Activated naive CD8-positive, alpha-beta T cell treated with anti-CD3 and anti-CD28 coated beads, Interleukin-2, amount 10 ng/mL, durations not matched to agents 7 days and 5 days (primary cell): ENCODE results near the gene TMEM14A. TPM values are rescaled to one million over a fixed set of nuclear protein-coding genes. Genes with fewer than 3 reads are reported as not detected.
"Not testable (repeated sequence)": the region's sequence is repeated elsewhere in the genome, so short reads cannot be mapped to it uniquely, and the experiment has no call there.

Source experiments
- ATAC-seq: fragments of 150-1000 bp; cut with Tn5 transposase; one replicate; pipeline ENCODE4 v1.10.0; 2021; ENCODE audit warnings: low read depth, moderate library complexity
- POLR2A ChIA-PET: fragments of 350-600 bp; sonication (Branson Sonifier 250); formaldehyde crosslinking; loops from one replicate; lab custom pipeline; 2021; ENCODE audit warnings: antibody characterized with exemption; lab: Charles Lee
- DNase-seq: peaks from one replicate; pipeline ENCODE4 v3.0.0; 2021
- H3K27ac Mint-ChIP-seq: one replicate; pipeline ENCODE4 v1.8.0; 2022; ENCODE audit warnings: mild to moderate bottlenecking, mixed read lengths
- H3K27me3 Mint-ChIP-seq: one replicate; pipeline ENCODE4 v1.8.0; 2022; ENCODE audit warnings: mild to moderate bottlenecking, moderate library complexity, mixed read lengths
- H3K36me3 Mint-ChIP-seq: one replicate; pipeline ENCODE4 v1.8.0; 2021; ENCODE audit warnings: mild to moderate bottlenecking, mixed read lengths
- H3K4me1 Mint-ChIP-seq: one replicate; pipeline ENCODE4 v1.8.0; 2021; ENCODE audit warnings: mixed read lengths
- H3K4me3 Mint-ChIP-seq: one replicate; pipeline ENCODE4 v1.8.0; 2022; ENCODE audit warnings: mild to moderate bottlenecking, moderate library complexity, mixed read lengths
- H3K9me3 Mint-ChIP-seq: one replicate; pipeline ENCODE4 v1.8.0; 2021; ENCODE audit warnings: mixed read lengths
- total RNA-seq, 2 experiments: library from RNA; stranded (reverse); gene quantifications; one replicate each; pipeline ENCODE4 v1.2.3, GENCODE V29; 2021

TMEM14A gene
- total RNA-seq, 2 experiments from 2014 or later = 18.6 to 19.0 TPM

DNA sequence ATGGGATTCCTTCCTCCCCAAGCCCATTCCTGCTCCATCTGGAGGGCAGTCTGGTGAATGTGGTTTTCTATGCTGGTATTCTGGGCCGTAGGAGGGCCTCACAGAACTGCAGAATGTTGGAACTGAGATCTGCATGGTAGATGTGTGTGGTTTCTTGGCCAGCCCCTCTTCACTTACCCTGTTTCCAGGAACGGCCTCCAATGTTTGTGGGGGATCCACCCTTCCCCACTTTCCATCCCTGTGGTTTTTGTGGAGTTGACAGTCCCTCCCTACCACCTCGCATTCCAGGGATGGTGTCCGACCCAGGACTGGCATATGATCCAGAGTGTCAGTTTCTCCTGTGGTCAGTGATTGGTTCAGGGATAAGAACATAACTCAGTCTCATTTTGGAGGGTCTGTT lies 26.7 kb upstream of the TMEM14A start:
- ATAC-seq = no peak
- no peak for DNase-seq
- peaks cover 35% of the 10 kb centered on the region for H3K27me3 Mint-ChIP-seq
- no peak overlapping the region for H3K4me3 Mint-ChIP-seq
- H3K27ac Mint-ChIP-seq = no peak overlapping the region
- H3K9me3 Mint-ChIP-seq = no peaks in the 10 kb centered on the region
- POLR2A ChIA-PET = no interaction called here
- peaks cover 7% of the 10 kb centered on the region for H3K4me1 Mint-ChIP-seq
- no peaks in the 10 kb centered on the region for H3K36me3 Mint-ChIP-seq

DNA sequence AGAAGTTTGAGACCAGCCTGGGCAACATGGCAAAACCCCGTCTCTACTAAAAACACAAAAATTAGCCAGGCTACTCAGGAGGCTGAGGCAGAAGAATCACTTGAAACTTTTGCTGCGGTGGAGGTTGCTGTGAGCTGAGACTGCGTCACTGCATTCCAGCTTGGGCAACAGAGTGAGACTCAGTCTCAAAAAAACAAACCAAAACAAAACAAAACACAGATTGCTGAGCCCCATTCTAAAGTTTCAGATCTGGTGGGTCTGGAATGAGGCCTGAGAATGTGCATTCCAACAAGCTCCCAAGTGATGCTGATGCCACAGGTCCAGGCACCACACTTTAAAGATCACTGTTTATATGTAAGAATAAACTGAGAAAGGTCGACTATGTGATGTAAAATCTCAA lies 24.9 kb upstream of the TMEM14A start:
- Mint-ChIP-seq H3K4me1 (peaks cover 6% of the 10 kb centered on the region), H3K27me3 (peaks cover 32% of the 10 kb centered on the region), H3K27ac (no peak overlapping the region), H3K9me3 (no peaks in the 10 kb centered on the region), H3K4me3 (no peak overlapping the region), H3K36me3 (no peaks in the 10 kb centered on the region)
- DNase-seq (no peak), ATAC-seq (no peak)
- POLR2A ChIA-PET = no interaction called here

DNA sequence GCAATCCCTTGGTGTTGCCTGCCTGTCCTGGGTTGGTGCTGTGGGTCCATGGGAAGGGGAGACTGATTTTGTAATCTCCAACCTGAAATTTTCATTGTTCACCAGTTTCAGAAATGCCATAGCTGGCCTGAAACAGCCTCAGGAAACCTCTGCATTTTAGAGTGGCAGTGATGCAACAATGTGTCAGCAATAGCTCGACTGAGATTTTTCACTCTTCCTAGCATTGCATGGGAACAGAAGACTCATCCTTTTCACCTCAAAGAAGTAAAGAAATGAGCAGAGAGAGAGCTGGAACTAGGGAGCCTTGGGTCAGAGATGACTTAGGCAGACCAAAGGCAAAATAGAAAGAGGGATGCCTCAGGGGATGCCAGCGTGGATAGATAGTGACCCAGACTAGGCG lies 23.7 kb upstream of the TMEM14A start:
- DNase-seq (no peak), ATAC-seq (no peak)
- Mint-ChIP-seq H3K9me3 (no peaks in the 10 kb centered on the region), H3K27ac (no peak overlapping the region), H3K36me3 (no peaks in the 10 kb centered on the region), H3K4me3 (no peak overlapping the region), H3K4me1 (peaks cover 2% of the 10 kb centered on the region), H3K27me3 (peaks cover 26% of the 10 kb centered on the region)
- POLR2A ChIA-PET = no interaction called here

DNA sequence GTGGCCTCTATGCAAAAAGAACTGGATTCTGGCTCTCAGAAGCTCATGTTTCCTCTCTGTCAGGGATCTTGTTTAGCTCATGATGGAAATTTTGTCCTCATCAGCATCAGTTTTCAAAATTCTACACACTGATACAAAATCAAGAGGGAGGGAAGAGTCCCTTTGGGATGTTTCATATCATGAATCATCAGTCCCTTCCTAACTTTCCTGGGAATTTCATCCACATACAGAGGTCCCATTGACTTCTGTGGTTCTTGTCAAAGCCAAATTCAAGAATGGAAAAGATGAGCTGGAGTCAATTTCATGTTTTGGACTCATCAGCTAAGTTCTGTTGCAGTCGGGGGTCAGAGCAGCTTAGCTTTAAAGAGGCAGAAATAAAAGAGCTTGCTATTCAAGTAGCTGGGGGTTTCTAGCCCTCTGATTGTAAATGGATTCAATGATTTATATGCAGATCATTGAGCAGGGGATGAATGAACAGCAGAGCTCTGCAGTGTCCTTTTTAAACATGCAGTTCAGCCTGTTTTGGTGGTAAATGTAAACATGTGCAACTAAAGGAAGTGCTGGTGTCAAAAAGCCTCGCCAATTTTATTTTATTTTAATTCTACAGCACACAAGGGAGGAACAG lies 21.3 kb upstream of the TMEM14A start:
- ATAC-seq = no peak
- peaks cover 2% of the 10 kb centered on the region for H3K4me1 Mint-ChIP-seq
- no peak overlapping the region for H3K4me3 Mint-ChIP-seq
- no peak for DNase-seq
- no peaks in the 10 kb centered on the region for H3K9me3 Mint-ChIP-seq
- H3K36me3 Mint-ChIP-seq = no peaks in the 10 kb centered on the region
- POLR2A ChIA-PET = no interaction called here
- H3K27ac Mint-ChIP-seq = no peak overlapping the region
- H3K27me3 Mint-ChIP-seq = peaks cover 30% of the 10 kb centered on the region

DNA sequence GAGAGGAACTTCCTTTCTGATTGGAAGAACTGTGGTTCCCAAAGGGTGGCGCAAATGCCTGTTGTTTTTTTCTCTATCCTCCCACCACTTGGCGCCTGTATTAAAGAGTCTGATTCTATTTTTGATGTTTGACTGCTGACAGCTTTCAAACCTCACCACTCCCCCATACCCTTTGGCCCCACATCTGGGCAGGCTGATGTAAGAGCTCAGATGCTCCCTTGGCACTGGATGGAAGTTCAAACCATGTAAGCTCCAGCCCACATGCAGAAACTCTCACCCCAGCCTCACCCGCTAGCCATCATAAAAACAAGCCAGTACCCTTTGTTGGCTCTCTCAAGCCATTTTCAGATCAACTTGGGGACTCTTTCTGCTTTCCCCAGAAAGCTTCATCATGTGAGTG lies 20.0 kb upstream of the TMEM14A start:
- no peak for DNase-seq
- POLR2A ChIA-PET = interaction anchor here (1.1 kb wide), 1 partner anchor 14 kb away, joined by 3 read pairs; no protein-coding TSS in a partner anchor
- peaks cover 2% of the 10 kb centered on the region for H3K4me1 Mint-ChIP-seq
- no peak for ATAC-seq
- H3K27me3 Mint-ChIP-seq = peaks cover 31% of the 10 kb centered on the region
- H3K9me3 Mint-ChIP-seq = no peaks in the 10 kb centered on the region
- H3K4me3 Mint-ChIP-seq = no peak overlapping the region
- no peak overlapping the region for H3K27ac Mint-ChIP-seq
- H3K36me3 Mint-ChIP-seq = no peaks in the 10 kb centered on the region

DNA sequence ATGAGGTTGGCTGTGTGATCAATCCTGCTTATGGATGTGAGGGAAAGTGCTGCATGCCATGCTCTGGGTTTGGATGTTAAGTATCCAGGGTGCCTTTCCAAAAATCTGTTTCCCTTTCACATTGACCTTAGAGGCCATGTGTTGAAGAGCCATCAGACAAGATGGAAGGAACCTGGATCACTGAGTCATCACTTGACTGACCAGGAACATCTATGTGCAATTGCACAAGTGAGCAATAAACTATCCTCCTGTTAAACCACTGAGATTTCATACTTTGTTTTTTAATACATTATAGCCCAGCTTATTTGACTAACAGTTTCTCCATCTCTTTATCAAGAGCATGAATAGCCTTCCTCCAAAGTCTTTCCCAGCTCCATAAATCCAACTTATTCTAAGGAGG lies 17.8 kb upstream of the TMEM14A start:
- no peak overlapping the region for H3K27ac Mint-ChIP-seq
- H3K9me3 Mint-ChIP-seq = no peaks in the 10 kb centered on the region
- H3K4me1 Mint-ChIP-seq = peaks cover 2% of the 10 kb centered on the region
- H3K27me3 Mint-ChIP-seq = peaks cover 33% of the 10 kb centered on the region
- DNase-seq = no peak
- POLR2A ChIA-PET = no interaction called here
- no peak overlapping the region for H3K4me3 Mint-ChIP-seq
- no peak for ATAC-seq
- no peaks in the 10 kb centered on the region for H3K36me3 Mint-ChIP-seq

DNA sequence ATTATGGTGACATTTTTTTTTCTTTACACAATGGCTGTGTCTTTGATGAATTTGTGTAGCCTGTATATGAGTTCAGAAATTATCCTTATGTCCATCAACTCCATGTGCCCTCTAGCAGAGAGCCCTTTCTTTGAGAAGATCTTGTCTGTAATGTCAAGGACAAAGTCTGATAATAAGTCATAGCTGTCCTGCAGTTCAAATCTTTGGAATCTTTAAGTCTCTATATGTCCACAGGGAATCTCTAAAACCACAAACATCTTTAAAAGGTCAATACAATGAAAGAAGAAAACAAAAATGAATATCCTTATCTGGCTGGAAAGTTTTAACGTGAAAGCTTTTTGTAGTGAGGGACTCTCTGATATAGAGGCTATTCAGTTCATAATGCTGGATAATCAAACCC lies 16.9 kb upstream of the TMEM14A start:
- ATAC-seq (no peak), DNase-seq (no peak)
- Mint-ChIP-seq H3K36me3 (no peaks in the 10 kb centered on the region), H3K9me3 (no peaks in the 10 kb centered on the region), H3K4me1 (peaks cover 2% of the 10 kb centered on the region), H3K27ac (no peak overlapping the region), H3K4me3 (no peak overlapping the region), H3K27me3 (peaks cover 29% of the 10 kb centered on the region)
- POLR2A ChIA-PET = no interaction called here

DNA sequence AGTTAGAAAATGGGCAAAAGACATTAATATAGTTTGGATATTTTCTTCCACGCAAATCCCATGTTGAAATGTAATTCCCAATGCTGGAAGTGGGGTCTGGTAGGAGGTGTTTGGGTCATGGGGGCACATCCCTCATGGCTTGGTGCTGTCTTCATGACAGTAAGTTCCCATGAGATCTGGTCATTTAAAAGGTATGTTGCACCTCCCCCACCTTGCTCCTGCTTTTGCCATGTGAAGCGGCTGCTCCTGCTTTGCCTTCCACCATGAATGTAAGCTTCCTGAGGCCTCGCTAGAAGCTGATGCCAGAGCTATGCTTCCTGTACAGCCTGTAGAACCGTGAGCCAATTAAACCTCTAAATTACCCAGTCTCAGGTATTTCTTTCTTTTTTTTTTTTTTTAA lies 16.3 kb upstream of the TMEM14A start:
- H3K4me1 Mint-ChIP-seq = peaks cover 2% of the 10 kb centered on the region
- H3K27me3 Mint-ChIP-seq = peaks cover 26% of the 10 kb centered on the region
- no peak for ATAC-seq
- POLR2A ChIA-PET = no interaction called here
- no peak for DNase-seq
- no peaks in the 10 kb centered on the region for H3K36me3 Mint-ChIP-seq
- H3K27ac Mint-ChIP-seq = no peak overlapping the region
- no peaks in the 10 kb centered on the region for H3K9me3 Mint-ChIP-seq
- H3K4me3 Mint-ChIP-seq = no peak overlapping the region

DNA sequence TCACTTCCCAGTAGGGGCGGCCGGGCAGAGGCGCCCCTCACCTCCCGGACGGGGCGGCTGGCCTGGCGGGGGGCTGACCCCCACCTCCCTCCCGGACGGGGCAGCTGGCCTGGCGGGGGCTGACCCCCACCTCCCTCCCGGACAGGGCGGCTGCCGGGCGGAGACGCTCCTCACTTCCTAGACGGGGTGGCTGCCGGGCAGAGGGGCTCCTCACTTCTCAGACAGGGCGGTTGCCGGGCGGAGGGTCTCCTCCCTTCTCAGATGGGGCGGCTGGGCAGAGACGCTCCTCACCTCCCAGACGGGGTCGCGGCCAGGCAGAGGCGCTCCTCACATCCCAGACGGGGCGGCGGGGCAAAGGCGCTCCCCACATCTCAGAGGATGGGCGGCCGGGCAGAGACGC lies 15.0 kb upstream of the TMEM14A start:
- H3K9me3 Mint-ChIP-seq, ATAC-seq, DNase-seq, POLR2A ChIA-PET, H3K27ac Mint-ChIP-seq, H3K36me3 Mint-ChIP-seq, H3K4me3 Mint-ChIP-seq, H3K4me1 Mint-ChIP-seq: not testable (repeated sequence)
- H3K27me3 Mint-ChIP-seq = peaks cover 23% of the 10 kb centered on the region

DNA sequence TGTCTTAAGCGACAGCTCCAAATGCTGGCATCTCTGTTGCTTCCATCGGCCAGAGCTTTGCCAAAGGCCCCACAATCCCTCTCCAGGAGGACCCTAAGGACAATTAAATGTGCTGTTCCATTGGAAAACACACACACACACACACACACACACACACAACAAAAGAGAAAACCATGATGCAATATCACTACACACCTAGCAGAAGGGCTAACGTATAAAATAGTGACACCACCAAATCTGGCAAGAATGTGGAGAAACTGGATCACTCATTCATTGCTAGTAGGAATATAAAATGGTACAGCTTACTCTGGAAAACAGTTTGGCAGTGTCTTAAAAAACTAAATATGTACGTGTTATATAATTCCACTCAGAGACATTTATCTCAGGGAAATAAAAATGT lies 13.0 kb upstream of the TMEM14A start:
- POLR2A ChIA-PET = no interaction called here

DNA sequence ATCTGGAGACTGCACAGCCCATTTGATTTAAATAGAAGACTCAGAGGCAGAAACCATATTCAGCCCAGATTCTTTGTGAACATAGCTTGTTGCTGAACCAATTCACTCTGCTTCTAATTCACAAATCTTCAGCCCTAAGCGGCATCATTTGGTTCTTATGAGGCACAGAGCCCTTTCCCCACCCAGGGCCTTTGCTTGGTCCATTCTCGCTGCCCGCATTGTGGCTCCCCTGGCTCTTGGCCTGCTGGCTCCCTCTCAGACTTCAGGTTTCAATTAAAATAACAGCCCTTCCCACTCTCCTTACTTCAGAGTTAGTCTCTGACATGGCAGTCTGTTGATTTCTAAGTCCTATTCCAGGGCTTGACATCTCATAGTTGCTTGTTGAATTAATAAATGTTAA lies 9.4 kb upstream of the TMEM14A start:
- no peak for ATAC-seq
- H3K27ac Mint-ChIP-seq = no peak overlapping the region
- no peaks in the 10 kb centered on the region for H3K36me3 Mint-ChIP-seq
- no peaks in the 10 kb centered on the region for H3K4me1 Mint-ChIP-seq
- H3K4me3 Mint-ChIP-seq = no peak overlapping the region
- DNase-seq = no peak
- POLR2A ChIA-PET = no interaction called here
- H3K27me3 Mint-ChIP-seq = peaks cover 5% of the 10 kb centered on the region
- no peaks in the 10 kb centered on the region for H3K9me3 Mint-ChIP-seq

More for the DNA sequence above, 13.0 kb upstream of the TMEM14A start:
- ATAC-seq = no peak
- no peak for DNase-seq
- Mint-ChIP-seq H3K27ac (no peak overlapping the region), H3K36me3 (no peaks in the 10 kb centered on the region), H3K9me3 (no peaks in the 10 kb centered on the region), H3K4me3 (no peak overlapping the region), H3K4me1 (no peaks in the 10 kb centered on the region), H3K27me3 (peaks cover 19% of the 10 kb centered on the region)

DNA sequence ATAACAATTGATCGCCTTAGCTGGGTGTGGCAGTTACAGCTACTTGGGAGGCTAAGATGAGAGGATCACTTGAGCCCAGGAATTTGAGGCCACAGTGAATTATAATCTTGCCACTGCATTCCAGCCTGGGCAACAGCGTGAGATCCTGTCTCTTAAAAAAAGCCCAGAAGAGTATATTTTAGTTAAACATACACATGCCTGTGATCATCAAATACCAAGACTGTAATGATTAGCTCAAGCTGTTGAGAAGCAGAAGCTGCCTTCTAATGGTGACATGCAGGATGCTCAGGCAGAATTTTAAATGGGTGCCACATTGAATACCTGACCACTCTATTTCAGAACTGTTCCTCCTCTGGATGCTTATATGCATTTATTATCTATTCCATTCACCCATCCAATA lies 8.9 kb upstream of the TMEM14A start:
- no peaks in the 10 kb centered on the region for H3K4me1 Mint-ChIP-seq
- no peak for ATAC-seq
- peaks cover 5% of the 10 kb centered on the region for H3K27me3 Mint-ChIP-seq
- DNase-seq = no peak
- no peak overlapping the region for H3K4me3 Mint-ChIP-seq
- POLR2A ChIA-PET = no interaction called here
- no peaks in the 10 kb centered on the region for H3K9me3 Mint-ChIP-seq
- no peaks in the 10 kb centered on the region for H3K36me3 Mint-ChIP-seq
- H3K27ac Mint-ChIP-seq = no peak overlapping the region

DNA sequence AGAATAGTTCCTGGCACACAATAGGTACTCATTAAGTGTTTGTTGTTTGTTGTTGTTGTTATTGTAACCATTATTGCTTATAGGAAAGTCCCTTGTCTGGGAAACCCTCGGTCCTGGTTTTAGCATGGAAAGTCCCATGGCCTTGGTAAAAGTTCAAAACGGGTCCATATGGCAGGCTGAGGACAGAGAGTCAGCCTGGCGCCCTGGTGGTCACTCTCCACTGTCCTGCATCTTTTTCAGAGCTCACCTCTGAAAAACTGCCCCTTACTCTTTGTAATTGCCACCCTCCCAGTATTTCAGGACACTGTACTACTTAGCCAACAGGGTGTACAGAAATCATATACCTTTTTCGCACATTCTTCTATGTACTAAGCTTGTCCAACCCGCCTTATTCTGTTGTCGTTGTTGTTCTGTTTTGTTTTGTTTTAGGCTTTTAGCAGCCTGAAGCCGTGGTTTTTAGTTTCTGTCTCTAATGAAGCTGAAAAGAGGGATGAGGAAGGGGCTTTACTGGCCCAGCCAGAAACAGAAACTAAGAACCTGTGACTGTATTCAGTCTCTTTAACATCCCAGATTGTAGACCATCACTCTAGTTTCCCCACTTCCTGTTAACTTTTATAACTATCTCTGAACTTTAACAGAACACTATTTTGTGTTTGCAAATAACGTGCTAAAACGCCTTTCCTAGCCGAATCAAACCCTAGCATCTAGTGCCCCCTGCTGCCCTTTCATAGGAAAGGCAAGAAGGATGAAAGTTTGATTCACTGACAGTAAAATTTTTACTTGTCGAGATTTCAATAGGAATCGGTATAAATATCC lies 7.6 kb upstream of the TMEM14A start:
- ATAC-seq = peak; percentile 22
- POLR2A ChIA-PET = interaction anchor here (1.0 kb wide), 1 partner anchor 9 kb away, joined by 3 read pairs; no protein-coding TSS in a partner anchor
- Mint-ChIP-seq H3K27ac (no peak overlapping the region), H3K36me3 (peaks cover 3% of the 10 kb centered on the region), H3K9me3 (no peaks in the 10 kb centered on the region), H3K27me3 (peaks cover 3% of the 10 kb centered on the region), H3K4me1 (peaks cover 3% of the 10 kb centered on the region), H3K4me3 (no peak overlapping the region)
- peak; percentile 40 for DNase-seq

DNA sequence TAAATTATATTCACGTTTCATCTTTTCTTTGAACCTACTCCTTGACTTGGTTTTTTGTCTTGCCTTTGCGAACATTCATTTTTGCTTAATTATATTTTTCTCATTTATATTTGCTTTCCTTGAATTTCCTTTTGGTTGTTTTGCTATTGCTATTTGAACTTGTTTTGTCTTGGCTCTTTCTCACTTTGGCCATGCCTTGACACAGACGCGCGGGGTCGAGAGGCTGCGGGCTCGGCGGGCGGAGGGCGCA lies 7.1 kb upstream of the TMEM14A start:
- no peak overlapping the region for H3K4me3 Mint-ChIP-seq
- no peak for ATAC-seq
- DNase-seq = no peak

More for the DNA sequence above, 7.1 kb upstream of the TMEM14A start:
- POLR2A ChIA-PET = interaction anchor here (1.0 kb wide), 1 partner anchor 8 kb away, joined by 3 read pairs; no protein-coding TSS in a partner anchor
- peaks cover 3% of the 10 kb centered on the region for H3K4me1 Mint-ChIP-seq
- no peaks in the 10 kb centered on the region for H3K9me3 Mint-ChIP-seq
- H3K27ac Mint-ChIP-seq = no peak overlapping the region
- H3K27me3 Mint-ChIP-seq = peaks cover 3% of the 10 kb centered on the region
- H3K36me3 Mint-ChIP-seq = peaks cover 3% of the 10 kb centered on the region
